ENCODE results near the gene TASP1. TPM values are rescaled to one million over a fixed set of nuclear protein-coding genes. Genes with fewer than 3 reads are reported as not detected.

The TASP1 gene
- total and polyA plus RNA-seq, 2 donors (not counting 3 experiments of a cell fraction or from before 2014, with no cell fraction given), result 3.5 to 8.9 TPM

GRCh38 chr20:13525225-13525940 is 113.3 kb downstream of the TASP1 start:
- H3K9me1 ChIP-seq (replicated peaks; ENCODE audit: control insufficient read depth, extremely low read depth, insufficient read depth, low read length), result no peaks in the 10 kb centered on the region
- BruUV-seq (replicated peaks), result no TSS peak
- H3K27me3 ChIP-seq (ENCODE audit: control insufficient read depth in 2 of 2, insufficient read depth in 2 of 2, low read length in 2 of 2), result no peaks in the 10 kb centered on the region
- intact Hi-C loops (cut with micrococcal nuclease), result no loop called here
- H4K20me1 ChIP-seq (replicated peaks; ENCODE audit: control insufficient read depth, extremely low read depth, insufficient read depth, low read length), result no peaks in the 10 kb centered on the region
- peak; percentile 69 for FAIRE-seq
- no peak overlapping the region for H3K9ac ChIP-seq (replicated peaks; ENCODE audit: extremely low read depth, insufficient read depth, low read length)
- no peak overlapping the region for H3K4me3 ChIP-seq (replicated peaks in 1 of 3; ENCODE audit: insufficient read depth in 1 of 3, low read depth in 1 of 3, low read length in 3 of 3)
- H2AFZ ChIP-seq (ENCODE audit: low read depth, low read length), result no peak overlapping the region
- H3K9me3 ChIP-seq (replicated peaks; ENCODE audit: control insufficient read depth, insufficient read depth, low read length), result no peaks in the 10 kb centered on the region
- dilution Hi-C loops (cut with MboI; ENCODE audit: extremely low pct_ligation_motif_present, low sequenced_read_pairs), result no loop called here
- peak overlapping the region; percentile 31 for H3K4me2 ChIP-seq (ENCODE audit: insufficient read depth, low read length)
- peaks cover 0 to 4% of the 10 kb centered on the region in 2 experiments for H3K36me3 ChIP-seq (ENCODE audit: control insufficient read depth in 2 of 2, extremely low read depth in 1 of 2, insufficient read depth in 2 of 2, low read length in 2 of 2)
- H3K79me2 ChIP-seq (ENCODE audit: control insufficient read depth, insufficient read depth, low read length), result no peaks in the 10 kb centered on the region
- peak overlapping the region; percentile 34 for H3K27ac ChIP-seq (ENCODE audit: insufficient read depth, low read depth, low read length)
- peaks cover 12% of the 10 kb centered on the region for H3K4me1 ChIP-seq (ENCODE audit: control insufficient read depth, extremely low read depth, insufficient read depth, low read length)
- DNase-seq (ENCODE audit: low read depth, low spot score), result peak; percentile 57
- ChIA-PET CTCF (interaction anchor here (0.5 to 1.6 kb wide), 4 partner anchors 10 to 591 kb away, joined by 3 to 10 read pairs (median 3); no protein-coding TSS in a partner anchor), POLR2A (no interaction called here)
- TF ChIP-seq JUN (IDR thresholded peaks at IDR 0.05; ENCODE audit: borderline replicate concordance, insufficient read depth, insufficient read length, low read depth) (peak; percentile 35), FOS (IDR thresholded peaks at IDR 0.05; ENCODE audit: borderline replicate concordance, insufficient read depth, low read length) (peak; percentile 53), GATA2 (IDR thresholded peaks at IDR 0.05; ENCODE audit: insufficient read depth, insufficient read length, low read depth, low read length) (no peak)

DNA sequence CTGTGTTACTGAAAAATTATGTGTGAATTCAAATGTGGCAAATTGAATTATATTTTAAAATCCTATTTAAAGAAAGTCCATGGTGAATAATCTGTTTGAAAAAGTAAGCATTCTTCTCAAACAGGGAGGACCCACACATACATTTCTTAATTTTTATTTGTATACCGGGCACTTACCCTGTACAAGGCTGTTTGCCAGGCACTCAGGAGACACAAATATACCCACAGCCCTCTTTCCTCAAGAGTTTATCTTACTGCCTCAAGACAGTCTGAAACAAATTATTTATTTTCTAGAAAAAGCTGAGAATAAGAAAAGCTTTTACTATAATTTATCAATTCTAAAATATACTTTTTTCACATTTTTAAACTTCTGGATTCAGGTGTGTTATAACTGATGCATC is 114.4 kb downstream of the TASP1 start:
- no peak overlapping the region for H3K9ac ChIP-seq (replicated peaks; ENCODE audit: extremely low read depth, insufficient read depth, low read length)
- dilution Hi-C loops (cut with MboI; ENCODE audit: extremely low pct_ligation_motif_present, low sequenced_read_pairs) (no loop called here), intact Hi-C loops (cut with micrococcal nuclease) (no loop called here)
- FAIRE-seq, result no peak
- peak overlapping the region; percentile 51 for H3K27ac ChIP-seq (ENCODE audit: insufficient read depth, low read depth, low read length)
- H2AFZ ChIP-seq (ENCODE audit: low read depth, low read length), result no peak overlapping the region
- BruUV-seq (replicated peaks), result no TSS peak
- H3K9me1 ChIP-seq (replicated peaks; ENCODE audit: control insufficient read depth, extremely low read depth, insufficient read depth, low read length), result no peaks in the 10 kb centered on the region
- ChIA-PET POLR2A (no interaction called here), CTCF (interaction anchor here (0.9 to 1.6 kb wide), 2 partner anchors 11 to 22 kb away, joined by 3 to 10 read pairs; no protein-coding TSS in a partner anchor)
- TF ChIP-seq JUN (IDR thresholded peaks at IDR 0.05; ENCODE audit: borderline replicate concordance, insufficient read depth, insufficient read length, low read depth) (no peak), POLR2AphosphoS5 (IDR thresholded peaks at IDR 0.05; ENCODE audit: insufficient read depth, low read depth, low read length) (no peak), GATA2 (IDR thresholded peaks at IDR 0.05; ENCODE audit: insufficient read depth, insufficient read length, low read depth, low read length) (no peak), MYC (IDR thresholded peaks at IDR 0.05; ENCODE audit: low read depth, low read length) (no peak)
- TF ChIP-seq, protein P1, sequence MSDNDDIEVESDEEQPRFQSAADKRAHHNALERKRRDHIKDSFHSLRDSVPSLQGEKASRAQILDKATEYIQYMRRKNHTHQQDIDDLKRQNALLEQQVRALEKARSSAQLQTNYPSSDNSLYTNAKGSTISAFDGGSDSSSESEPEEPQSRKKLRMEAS (IDR thresholded peaks at IDR 0.05; ENCODE audit: insufficient read depth, insufficient read length), result no peak
- TF ChIP-seq, protein P2, sequence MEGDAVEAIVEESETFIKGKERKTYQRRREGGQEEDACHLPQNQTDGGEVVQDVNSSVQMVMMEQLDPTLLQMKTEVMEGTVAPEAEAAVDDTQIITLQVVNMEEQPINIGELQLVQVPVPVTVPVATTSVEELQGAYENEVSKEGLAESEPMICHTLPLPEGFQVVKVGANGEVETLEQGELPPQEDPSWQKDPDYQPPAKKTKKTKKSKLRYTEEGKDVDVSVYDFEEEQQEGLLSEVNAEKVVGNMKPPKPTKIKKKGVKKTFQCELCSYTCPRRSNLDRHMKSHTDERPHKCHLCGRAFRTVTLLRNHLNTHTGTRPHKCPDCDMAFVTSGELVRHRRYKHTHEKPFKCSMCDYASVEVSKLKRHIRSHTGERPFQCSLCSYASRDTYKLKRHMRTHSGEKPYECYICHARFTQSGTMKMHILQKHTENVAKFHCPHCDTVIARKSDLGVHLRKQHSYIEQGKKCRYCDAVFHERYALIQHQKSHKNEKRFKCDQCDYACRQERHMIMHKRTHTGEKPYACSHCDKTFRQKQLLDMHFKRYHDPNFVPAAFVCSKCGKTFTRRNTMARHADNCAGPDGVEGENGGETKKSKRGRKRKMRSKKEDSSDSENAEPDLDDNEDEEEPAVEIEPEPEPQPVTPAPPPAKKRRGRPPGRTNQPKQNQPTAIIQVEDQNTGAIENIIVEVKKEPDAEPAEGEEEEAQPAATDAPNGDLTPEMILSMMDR (IDR thresholded peaks at IDR 0.05; ENCODE audit: extremely low read depth in 1 of 2, insufficient read depth in 1 of 2, low read depth in 1 of 2, low read length in 2 of 2), result no peak
- H3K4me1 ChIP-seq (ENCODE audit: control insufficient read depth, extremely low read depth, insufficient read depth, low read length), result peaks cover 12% of the 10 kb centered on the region
- H4K20me1 ChIP-seq (replicated peaks; ENCODE audit: control insufficient read depth, extremely low read depth, insufficient read depth, low read length), result no peaks in the 10 kb centered on the region
- H3K79me2 ChIP-seq (ENCODE audit: control insufficient read depth, insufficient read depth, low read length), result no peaks in the 10 kb centered on the region
- no peaks in the 10 kb centered on the region for H3K27me3 ChIP-seq (ENCODE audit: control insufficient read depth in 2 of 2, insufficient read depth in 2 of 2, low read length in 2 of 2)
- no peaks in the 10 kb centered on the region for H3K9me3 ChIP-seq (replicated peaks; ENCODE audit: control insufficient read depth, insufficient read depth, low read length)
- no peak overlapping the region for H3K4me3 ChIP-seq (replicated peaks in 1 of 3; ENCODE audit: insufficient read depth in 1 of 3, low read depth in 1 of 3, low read length in 3 of 3)
- no peak overlapping the region for H3K4me2 ChIP-seq (ENCODE audit: insufficient read depth, low read length)
- DNase-seq (ENCODE audit: low read depth, low spot score), result no peak
- peaks cover 0 to 4% of the 10 kb centered on the region in 2 experiments for H3K36me3 ChIP-seq (ENCODE audit: control insufficient read depth in 2 of 2, extremely low read depth in 1 of 2, insufficient read depth in 2 of 2, low read length in 2 of 2)

Measured in endothelial cell of umbilical vein (primary cell).